H1 (cell line): ENCODE data around the gene AIRE.

ENCODE experiments used
- CREB1 ChIP-seq: IDR thresholded peaks from 2 replicates; pipeline ENCODE4 v1.6.1; 2012; ENCODE audit warnings: inconsistent platforms
- CTCF ChIP-seq, 3 experiments: IDR thresholded peaks; 1 replicate in 2 of 3; 2 replicates in 1 of 3; pipeline versions ENCODE4 v1.5.1 to v1.6.1; 2011; ENCODE audit warnings: low read length in 3 of 3, mild to moderate bottlenecking in 3 of 3, inconsistent platforms in 2 of 3, low read depth in 1 of 3, moderate library complexity in 1 of 3; ENCODE audit not compliant: insufficient read depth in 1 of 3; ENCODE audit errors: control extremely low read depth in 1 of 3
- EZH2 ChIP-seq: fragments of 200-600 bp; sonication (generic); IDR thresholded peaks from 2 replicates; pipeline ENCODE4 v1.7.1; 2012; ENCODE audit warnings: low read depth, mild to moderate bottlenecking, moderate library complexity, low read length, inconsistent platforms; ENCODE audit not compliant: severe bottlenecking
- POLR2A ChIP-seq, 2 experiments: IDR thresholded peaks; 1 replicate in 1 of 2; 2 replicates in 1 of 2; pipeline ENCODE4 v1.6.1; 2011; ENCODE audit warnings: low read depth in 2 of 2, low read length in 2 of 2, mild to moderate bottlenecking in 2 of 2; ENCODE audit errors: control extremely low read depth in 1 of 2

DNA sequence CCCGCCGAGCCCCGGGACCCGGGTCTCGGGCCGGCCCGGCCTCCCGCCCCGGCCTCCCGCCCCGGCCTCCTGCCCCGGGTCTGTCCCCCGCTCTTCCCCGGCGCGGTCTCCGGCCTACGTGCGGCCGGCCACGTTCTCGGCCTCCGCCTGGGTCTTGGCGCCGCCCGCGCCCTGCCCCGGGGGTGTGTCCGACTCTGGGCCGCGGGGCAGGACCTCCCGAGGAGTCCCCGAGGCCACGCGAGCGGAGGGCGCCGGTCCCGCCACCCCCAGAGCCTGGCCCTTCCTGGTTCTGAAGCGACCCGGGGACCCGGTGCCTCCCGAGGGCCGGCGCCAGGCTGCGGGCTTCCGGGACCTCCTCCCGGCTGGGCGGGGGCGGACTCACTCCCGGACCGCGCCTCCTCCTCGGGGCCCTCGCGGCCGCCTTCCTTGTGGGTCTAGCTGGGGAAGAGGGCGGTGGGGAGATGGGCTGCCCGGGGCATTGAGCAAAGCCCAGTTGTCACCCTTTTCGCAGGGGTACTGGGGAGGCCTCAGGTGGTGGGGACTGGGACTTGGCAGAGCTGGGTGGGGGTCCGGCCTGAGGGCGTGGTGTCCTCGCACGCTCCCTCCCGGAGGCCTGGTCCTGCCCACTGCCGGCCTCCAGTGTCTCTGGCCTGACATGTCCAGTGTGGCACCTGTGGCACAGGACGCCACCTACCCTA is 14.7 kb downstream of the AIRE start:
- no peak for TF ChIP-seq POLR2A (IDR thresholded peaks at IDR 0.05; ENCODE audit: control extremely low read depth in 1 of 2, low read depth in 2 of 2, low read length in 2 of 2)
- no peak for TF ChIP-seq CREB1
- TF ChIP-seq CTCF (IDR thresholded peaks at IDR 0.05; ENCODE audit: control extremely low read depth in 1 of 3, insufficient read depth in 1 of 3, low read depth in 1 of 3, low read length in 3 of 3): no peak
- TF ChIP-seq EZH2: no peak
